Activated CD8-positive, alpha-beta memory T cell treated with anti-CD3 and anti-CD28 coated beads, Interleukin-2, amount 10 ng/mL, durations not matched to agents 7 days and 5 days (primary cell): ENCODE results near the gene GRIK1. TPM values are rescaled to one million over a fixed set of nuclear protein-coding genes. Genes with fewer than 3 reads are reported as not detected.

ENCODE experiments used
- ATAC-seq: fragments of 150-1000 bp; cut with Tn5 transposase; one replicate; pipeline ENCODE4 v1.10.0; 2021; ENCODE audit warnings: moderate library complexity
- CTCF ChIA-PET: fragments of 350-600 bp; sonication (Branson Sonifier 250); formaldehyde crosslinking; loops from one replicate; lab custom pipeline; 2021; ENCODE audit warnings: antibody characterized with exemption; lab: Charles Lee
- DNase-seq: peaks from one replicate; pipeline ENCODE4 v3.0.0-alpha.2; 2020
- H3K27ac Mint-ChIP-seq: one replicate; pipeline ENCODE4 v1.8.0; 2021; ENCODE audit warnings: mild to moderate bottlenecking, mixed read lengths
- H3K27me3 Mint-ChIP-seq: one replicate; pipeline ENCODE4 v1.8.0; 2021; ENCODE audit warnings: mixed read lengths
- H3K36me3 Mint-ChIP-seq: one replicate; pipeline ENCODE4 v1.8.0; 2021; ENCODE audit warnings: mild to moderate bottlenecking, mixed read lengths
- H3K4me1 Mint-ChIP-seq: one replicate; pipeline ENCODE4 v1.8.0; 2021; ENCODE audit warnings: mixed read lengths
- H3K4me3 Mint-ChIP-seq: one replicate; pipeline ENCODE4 v1.8.0; 2021; ENCODE audit warnings: mild to moderate bottlenecking, moderate library complexity, mixed read lengths
- H3K9me3 Mint-ChIP-seq: one replicate; pipeline ENCODE4 v1.8.0; 2022; ENCODE audit warnings: low read depth, mixed read lengths
- total RNA-seq, 2 experiments: library from RNA; stranded (reverse); gene quantifications; one replicate each; pipeline ENCODE4 v1.2.3, GENCODE V29; 2021

The GRIK1 gene
- total RNA-seq, 2 experiments from 2014 or later = not detected

GRCh38 chr21:29704719-29705118 lies 235.1 kb downstream of the GRIK1 start:
- no peak overlapping the region for H3K27ac Mint-ChIP-seq
- H3K27me3 Mint-ChIP-seq = peaks cover 3% of the 10 kb centered on the region
- ATAC-seq = no peak
- H3K36me3 Mint-ChIP-seq = no peaks in the 10 kb centered on the region
- no peaks in the 10 kb centered on the region for H3K9me3 Mint-ChIP-seq
- no peaks in the 10 kb centered on the region for H3K4me1 Mint-ChIP-seq
- CTCF ChIA-PET = no interaction called here
- no peak for DNase-seq
- H3K4me3 Mint-ChIP-seq = no peak overlapping the region

- no peaks in the 10 kb centered on the region for H3K36me3 Mint-ChIP-seq
- H3K4me3 Mint-ChIP-seq = no peak overlapping the region
- ATAC-seq (no peak), DNase-seq (no peak)
- H3K4me1 Mint-ChIP-seq = no peaks in the 10 kb centered on the region
- H3K27me3 Mint-ChIP-seq = peaks cover 3% of the 10 kb centered on the region
- no peaks in the 10 kb centered on the region for H3K9me3 Mint-ChIP-seq
- CTCF ChIA-PET = no interaction called here
- H3K27ac Mint-ChIP-seq = no peak overlapping the region
Observed at GRCh38 chr21:29701676-29702075, 238.1 kb downstream of the GRIK1 start.

GRCh38 chr21:29697555-29698193 lies 242.1 kb downstream of the GRIK1 start:
- no peaks in the 10 kb centered on the region for H3K36me3 Mint-ChIP-seq
- H3K27me3 Mint-ChIP-seq = no peaks in the 10 kb centered on the region
- H3K4me3 Mint-ChIP-seq = no peak overlapping the region
- ATAC-seq (no peak), DNase-seq (no peak)
- CTCF ChIA-PET = no interaction called here
- no peaks in the 10 kb centered on the region for H3K9me3 Mint-ChIP-seq
- no peak overlapping the region for H3K27ac Mint-ChIP-seq
- H3K4me1 Mint-ChIP-seq = no peaks in the 10 kb centered on the region

- Mint-ChIP-seq H3K4me3 (no peak overlapping the region), H3K9me3 (no peaks in the 10 kb centered on the region), H3K36me3 (no peaks in the 10 kb centered on the region), H3K4me1 (no peaks in the 10 kb centered on the region), H3K27me3 (no peaks in the 10 kb centered on the region), H3K27ac (no peak overlapping the region)
- DNase-seq = no peak
- no peak for ATAC-seq
- CTCF ChIA-PET = no interaction called here
Observed at GRCh38 chr21:29696937-29697336, 242.9 kb downstream of the GRIK1 start.

GRCh38 chr21:29691616-29692491 lies 247.9 kb downstream of the GRIK1 start:
- Mint-ChIP-seq H3K27me3 (no peaks in the 10 kb centered on the region), H3K9me3 (no peaks in the 10 kb centered on the region), H3K27ac (no peak overlapping the region), H3K4me1 (no peaks in the 10 kb centered on the region), H3K4me3 (no peak overlapping the region), H3K36me3 (no peaks in the 10 kb centered on the region)
- ATAC-seq = no peak
- no peak for DNase-seq
- CTCF ChIA-PET = no interaction called here

- Mint-ChIP-seq H3K36me3 (no peaks in the 10 kb centered on the region), H3K27ac (no peak overlapping the region), H3K4me3 (no peak overlapping the region), H3K9me3 (no peaks in the 10 kb centered on the region), H3K4me1 (no peaks in the 10 kb centered on the region), H3K27me3 (no peaks in the 10 kb centered on the region)
- CTCF ChIA-PET = interaction anchor here (0.8 kb wide), 1 partner anchor 214 kb away, joined by 3 read pairs; no protein-coding TSS in a partner anchor
- DNase-seq (no peak), ATAC-seq (no peak)
Observed at GRCh38 chr21:29689753-29690152, 250.0 kb downstream of the GRIK1 start.

- H3K27ac Mint-ChIP-seq = no peak overlapping the region
- DNase-seq (no peak), ATAC-seq (no peak)
- H3K4me3 Mint-ChIP-seq = no peak overlapping the region
- no peaks in the 10 kb centered on the region for H3K27me3 Mint-ChIP-seq
- H3K36me3 Mint-ChIP-seq = no peaks in the 10 kb centered on the region
- no peaks in the 10 kb centered on the region for H3K9me3 Mint-ChIP-seq
- no peaks in the 10 kb centered on the region for H3K4me1 Mint-ChIP-seq
- CTCF ChIA-PET = no interaction called here
Observed at GRCh38 chr21:29684106-29684505, 255.7 kb downstream of the GRIK1 start.

GRCh38 chr21:29682800-29683199 lies 257.0 kb downstream of the GRIK1 start:
- Mint-ChIP-seq H3K4me3 (no peak overlapping the region), H3K36me3 (no peaks in the 10 kb centered on the region), H3K4me1 (no peaks in the 10 kb centered on the region), H3K27me3 (no peaks in the 10 kb centered on the region), H3K27ac (no peak overlapping the region), H3K9me3 (no peaks in the 10 kb centered on the region)
- ATAC-seq = no peak
- DNase-seq = no peak
- CTCF ChIA-PET = no interaction called here

GRCh38 chr21:29680273-29680672 lies 259.5 kb downstream of the GRIK1 start:
- ATAC-seq (no peak), DNase-seq (no peak)
- no peaks in the 10 kb centered on the region for H3K9me3 Mint-ChIP-seq
- peaks cover 3% of the 10 kb centered on the region for H3K27me3 Mint-ChIP-seq
- H3K27ac Mint-ChIP-seq = no peak overlapping the region
- H3K4me3 Mint-ChIP-seq = no peak overlapping the region
- CTCF ChIA-PET = no interaction called here
- H3K36me3 Mint-ChIP-seq = no peaks in the 10 kb centered on the region
- H3K4me1 Mint-ChIP-seq = no peaks in the 10 kb centered on the region

GRCh38 chr21:29678626-29679025 lies 261.2 kb downstream of the GRIK1 start:
- Mint-ChIP-seq H3K9me3 (no peaks in the 10 kb centered on the region), H3K27me3 (peaks cover 3% of the 10 kb centered on the region), H3K4me3 (no peak overlapping the region), H3K36me3 (no peaks in the 10 kb centered on the region), H3K27ac (no peak overlapping the region), H3K4me1 (peaks cover 3% of the 10 kb centered on the region)
- ATAC-seq (no peak), DNase-seq (no peak)
- CTCF ChIA-PET = no interaction called here

GRCh38 chr21:29677326-29677725 lies 262.5 kb downstream of the GRIK1 start:
- no peak for DNase-seq
- CTCF ChIA-PET = no interaction called here
- H3K27ac Mint-ChIP-seq = no peak overlapping the region
- no peak overlapping the region for H3K4me3 Mint-ChIP-seq
- no peaks in the 10 kb centered on the region for H3K9me3 Mint-ChIP-seq
- H3K36me3 Mint-ChIP-seq = no peaks in the 10 kb centered on the region
- peaks cover 3% of the 10 kb centered on the region for H3K27me3 Mint-ChIP-seq
- no peak for ATAC-seq
- H3K4me1 Mint-ChIP-seq = peaks cover 3% of the 10 kb centered on the region

GRCh38 chr21:29676395-29676794 lies 263.4 kb downstream of the GRIK1 start:
- H3K36me3 Mint-ChIP-seq = no peaks in the 10 kb centered on the region
- no peaks in the 10 kb centered on the region for H3K9me3 Mint-ChIP-seq
- H3K4me1 Mint-ChIP-seq = peaks cover 3% of the 10 kb centered on the region
- H3K27me3 Mint-ChIP-seq = peaks cover 3% of the 10 kb centered on the region
- CTCF ChIA-PET = no interaction called here
- H3K27ac Mint-ChIP-seq = no peak overlapping the region
- no peak for DNase-seq
- no peak for ATAC-seq
- no peak overlapping the region for H3K4me3 Mint-ChIP-seq

- Mint-ChIP-seq H3K4me1 (peaks cover 3% of the 10 kb centered on the region), H3K4me3 (no peak overlapping the region), H3K9me3 (no peaks in the 10 kb centered on the region), H3K36me3 (no peaks in the 10 kb centered on the region), H3K27ac (no peak overlapping the region), H3K27me3 (peaks cover 3% of the 10 kb centered on the region)
- CTCF ChIA-PET = no interaction called here
- DNase-seq = no peak
- ATAC-seq = no peak
Observed at GRCh38 chr21:29675451-29675850, 264.3 kb downstream of the GRIK1 start.

GRCh38 chr21:29674343-29674742 lies 265.5 kb downstream of the GRIK1 start:
- no peak overlapping the region for H3K27ac Mint-ChIP-seq
- DNase-seq = no peak
- CTCF ChIA-PET = no interaction called here
- peaks cover 3% of the 10 kb centered on the region for H3K4me1 Mint-ChIP-seq
- no peak overlapping the region for H3K4me3 Mint-ChIP-seq
- no peaks in the 10 kb centered on the region for H3K36me3 Mint-ChIP-seq
- no peaks in the 10 kb centered on the region for H3K9me3 Mint-ChIP-seq
- H3K27me3 Mint-ChIP-seq = peaks cover 3% of the 10 kb centered on the region
- no peak for ATAC-seq
